Urothelium cell line (cell line): ENCODE measurements around the gene ENKUR.

ENCODE experiments used
- DNase-seq: peaks from one replicate; pipeline ENCODE4 v3.0.0; 2011; ENCODE audit warnings: low spot score, mixed read lengths
- FAIRE-seq: peaks from 2 replicates; lab custom pipeline; 2011; peaks lifted over from hg19 to GRCh38; lab: Jason Lieb, UNC

ENKUR gene, protein sequence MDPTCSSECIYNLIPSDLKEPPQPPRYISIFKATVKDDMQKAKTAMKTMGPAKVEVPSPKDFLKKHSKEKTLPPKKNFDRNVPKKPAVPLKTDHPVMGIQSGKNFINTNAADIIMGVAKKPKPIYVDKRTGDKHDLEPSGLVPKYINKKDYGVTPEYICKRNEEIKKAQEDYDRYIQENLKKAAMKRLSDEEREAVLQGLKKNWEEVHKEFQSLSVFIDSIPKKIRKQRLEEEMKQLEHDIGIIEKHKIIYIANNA

GRCh38 chr10:25015828-25016375, at the start of gene ENKUR:
Gene ENKUR (minus strand): TSS chr10:25016158. CDS start chr10:25015936, 222 bp downstream.
- FAIRE-seq (no peak), DNase-seq (peak; percentile 88)

DNA sequence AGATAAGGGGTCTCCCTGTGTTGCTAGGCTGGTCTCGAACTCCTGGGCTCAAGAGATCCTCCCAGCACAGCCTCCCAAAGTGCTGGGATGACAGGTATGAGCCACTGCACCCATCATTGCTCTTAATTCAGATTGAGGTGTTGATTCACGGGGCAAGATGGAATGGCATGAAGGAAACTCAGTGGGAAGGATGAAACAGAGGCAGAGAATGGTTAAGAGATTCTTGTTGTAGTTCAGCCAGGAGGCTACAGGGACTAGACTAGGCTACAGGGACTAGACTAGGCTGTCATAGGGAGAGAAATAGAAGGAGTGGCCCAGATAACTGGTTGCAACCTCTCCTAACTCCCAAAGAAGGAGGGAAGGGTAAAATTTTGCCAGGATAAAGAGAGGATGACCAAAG, 48.4 kb upstream of the ENKUR start:
- no peak for FAIRE-seq

DNA sequence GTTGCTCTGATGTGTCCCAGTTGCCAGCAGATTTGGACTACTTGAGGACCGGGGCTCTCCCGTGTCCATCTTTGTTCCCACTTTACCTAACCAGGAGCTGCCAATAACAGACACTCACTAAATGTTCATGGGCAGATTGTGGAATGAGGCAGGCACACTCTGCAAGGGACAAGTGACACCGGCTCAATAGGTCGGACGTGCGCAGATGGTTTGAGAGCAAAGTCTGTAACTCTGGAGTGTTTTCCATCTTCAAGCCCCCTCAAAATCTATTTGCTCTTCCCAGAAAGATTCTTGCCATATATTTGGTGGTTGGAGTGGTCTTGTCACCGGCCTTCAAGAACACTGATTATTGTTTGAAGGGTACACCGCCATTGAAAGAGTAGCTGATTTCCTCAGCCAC, 47.7 kb upstream of the ENKUR start:
- DNase-seq (no peak), FAIRE-seq (no peak)

More for the DNA sequence above, 48.4 kb upstream of the ENKUR start:
- no peak for DNase-seq

DNA sequence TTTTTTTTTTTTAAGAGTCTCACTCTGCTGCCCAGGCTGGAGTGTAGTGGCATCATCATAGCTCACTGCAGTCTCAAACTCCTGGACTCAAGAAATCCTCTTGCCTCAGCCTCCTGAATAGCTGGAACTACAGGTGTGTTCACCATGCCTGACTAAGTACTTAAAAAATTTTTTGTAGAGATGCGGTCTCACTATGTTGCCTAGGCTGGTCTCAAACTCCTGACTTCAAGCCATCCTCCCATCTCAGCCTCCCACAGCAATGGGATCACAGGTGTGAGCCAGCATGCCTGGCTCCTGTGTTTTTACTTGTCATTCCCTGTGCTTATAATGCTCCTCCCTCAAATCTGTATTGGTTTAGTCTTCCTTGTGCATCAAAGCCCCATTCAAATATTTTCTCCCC, 47.2 kb upstream of the ENKUR start:
- no peak for FAIRE-seq

GRCh38 chr10:25061711-25062449, 45.9 kb upstream of the ENKUR start:
- no peak for DNase-seq
- no peak for FAIRE-seq

More for the DNA sequence above, 47.2 kb upstream of the ENKUR start:
- no peak for DNase-seq

- no peak for FAIRE-seq
- no peak for DNase-seq
Measured at GRCh38 chr10:25061125-25061524, 45.2 kb upstream of the ENKUR start.

- FAIRE-seq: no peak
- DNase-seq: peak; percentile 85
Measured at GRCh38 chr10:25059990-25060389, 44.0 kb upstream of the ENKUR start.

- DNase-seq: no peak
- no peak for FAIRE-seq
Measured at GRCh38 chr10:25057886-25058285, 41.9 kb upstream of the ENKUR start.

GRCh38 chr10:25056726-25057125, 40.8 kb upstream of the ENKUR start:
- no peak for DNase-seq
- FAIRE-seq: no peak

DNA sequence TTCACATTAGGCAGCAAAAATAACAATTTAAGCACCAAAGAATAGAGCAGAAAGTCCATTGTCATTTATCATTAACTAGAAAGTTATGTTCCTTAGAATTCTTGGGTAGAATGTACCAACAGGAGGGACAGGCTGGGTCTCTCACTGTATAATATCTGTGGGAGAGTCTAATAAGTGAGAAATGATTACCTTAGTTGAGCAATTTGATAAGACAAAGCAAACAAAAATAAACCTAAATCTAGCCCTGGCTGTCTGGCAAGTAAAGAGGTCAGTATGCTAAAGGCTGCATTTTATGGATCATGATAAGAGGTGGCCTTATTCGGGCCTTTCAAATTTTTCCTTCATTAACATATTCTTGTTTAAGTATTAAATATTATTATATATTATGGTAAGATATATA, 36.1 kb upstream of the ENKUR start:
- FAIRE-seq: no peak
- DNase-seq: no peak

- FAIRE-seq (no peak), DNase-seq (no peak)
Measured at GRCh38 chr10:25050402-25050801, 34.4 kb upstream of the ENKUR start.

DNA sequence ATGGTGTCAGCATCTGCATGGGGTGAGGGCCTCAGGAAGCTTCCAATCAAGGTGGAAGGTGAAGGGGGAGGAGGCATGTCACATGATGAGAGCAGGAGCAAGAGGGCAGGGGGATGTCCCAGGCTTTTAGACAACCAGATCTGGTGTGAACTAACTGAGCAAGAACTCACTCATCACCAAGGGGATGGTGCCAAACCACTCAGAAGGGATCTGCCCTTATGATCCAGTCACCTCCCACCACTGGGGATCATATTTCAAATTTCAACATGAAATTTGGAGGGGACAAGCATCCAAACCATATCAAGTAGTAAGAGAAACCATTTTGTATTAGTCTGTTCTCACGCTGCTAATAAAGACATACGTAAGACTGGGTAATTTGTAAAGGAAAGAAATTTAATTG, 34.0 kb upstream of the ENKUR start:
- no peak for DNase-seq
- no peak for FAIRE-seq

- no peak for DNase-seq
- FAIRE-seq: no peak
Measured at GRCh38 chr10:25048450-25048849, 32.5 kb upstream of the ENKUR start.

GRCh38 chr10:25047591-25048301, 31.8 kb upstream of the ENKUR start:
- DNase-seq (peak; percentile 60), FAIRE-seq (no peak)

DNA sequence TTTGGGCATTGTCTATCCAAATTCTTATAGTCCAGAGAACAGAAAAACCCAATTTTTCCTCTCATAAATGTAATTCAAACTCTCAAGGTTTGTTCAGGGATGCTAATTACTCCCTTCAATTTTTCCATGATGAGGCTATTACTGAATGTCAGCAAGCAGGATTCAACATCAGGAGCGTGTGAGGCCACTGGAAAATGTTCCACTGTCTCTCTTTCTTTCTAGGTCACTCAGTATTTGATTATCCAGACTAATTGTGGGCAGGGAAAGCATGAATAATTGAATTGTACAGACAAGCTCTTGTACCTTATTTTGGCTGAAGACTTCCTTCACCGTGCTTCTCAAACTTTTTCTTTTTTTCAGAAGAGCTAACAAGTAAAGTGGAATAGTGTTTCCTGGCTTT, 31.1 kb upstream of the ENKUR start:
- no peak for DNase-seq
- FAIRE-seq: no peak

- FAIRE-seq (no peak), DNase-seq (no peak)
Measured at GRCh38 chr10:25046641-25047040, 30.7 kb upstream of the ENKUR start.

DNA sequence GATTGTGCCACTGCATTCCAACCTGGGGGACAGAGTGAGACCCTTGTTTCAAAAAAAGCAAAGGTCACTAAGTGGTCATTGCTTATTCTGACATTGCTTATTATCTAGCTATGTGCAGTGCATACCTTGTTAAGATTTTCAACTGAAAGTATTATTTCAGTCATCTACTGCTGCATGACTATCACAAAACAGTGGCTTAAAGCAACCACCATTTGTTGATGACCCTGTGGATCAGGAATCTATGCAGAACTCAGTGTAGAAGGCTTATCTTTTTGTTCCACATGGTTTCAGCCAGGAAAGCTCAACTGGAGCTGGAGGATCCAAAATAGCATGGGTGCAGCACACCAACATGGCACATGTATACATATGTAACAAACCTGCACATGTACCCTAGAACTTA, 23.6 kb upstream of the ENKUR start:
- FAIRE-seq (no peak), DNase-seq (no peak)

DNA sequence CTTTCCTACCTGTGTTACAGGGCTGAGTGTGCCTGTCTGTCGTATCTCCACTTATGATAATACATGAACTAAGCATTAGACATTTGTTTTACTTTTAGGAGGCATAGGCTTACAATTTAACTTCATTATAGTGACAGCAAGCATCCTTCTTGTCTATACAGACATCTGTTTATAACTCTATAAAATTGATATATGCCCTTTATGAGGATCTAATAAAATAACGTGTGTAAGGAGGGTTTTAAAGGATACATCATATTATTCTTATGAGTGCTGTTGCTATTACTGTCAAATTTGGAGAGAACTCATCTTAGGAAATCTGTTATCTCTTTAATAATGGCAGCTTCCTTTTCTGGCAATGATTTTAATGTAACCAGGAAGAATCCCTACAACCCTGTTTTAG, 22.4 kb upstream of the ENKUR start:
- FAIRE-seq (no peak), DNase-seq (no peak)

- no peak for FAIRE-seq
- no peak for DNase-seq
Measured at GRCh38 chr10:25036381-25036780, 20.4 kb upstream of the ENKUR start.

DNA sequence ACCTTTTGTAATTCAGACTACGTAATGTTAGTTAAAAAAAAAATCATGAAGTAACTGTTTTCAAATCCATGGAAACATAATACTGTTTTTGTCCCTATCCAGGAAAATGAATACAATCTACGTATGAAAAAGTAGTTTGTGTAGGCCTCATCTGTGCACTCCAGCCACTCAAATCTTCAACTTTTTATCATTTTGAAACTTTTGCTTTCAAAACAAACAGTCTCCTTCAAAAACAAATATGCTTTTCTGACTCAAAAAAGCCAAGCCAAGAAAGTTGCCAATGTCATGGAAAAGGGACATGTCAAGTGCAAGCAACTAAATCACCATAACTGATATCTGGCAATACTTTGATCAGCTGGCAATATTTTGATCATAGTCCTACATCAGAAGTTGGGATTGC, 13.6 kb upstream of the ENKUR start:
- DNase-seq: no peak
- no peak for FAIRE-seq

DNA sequence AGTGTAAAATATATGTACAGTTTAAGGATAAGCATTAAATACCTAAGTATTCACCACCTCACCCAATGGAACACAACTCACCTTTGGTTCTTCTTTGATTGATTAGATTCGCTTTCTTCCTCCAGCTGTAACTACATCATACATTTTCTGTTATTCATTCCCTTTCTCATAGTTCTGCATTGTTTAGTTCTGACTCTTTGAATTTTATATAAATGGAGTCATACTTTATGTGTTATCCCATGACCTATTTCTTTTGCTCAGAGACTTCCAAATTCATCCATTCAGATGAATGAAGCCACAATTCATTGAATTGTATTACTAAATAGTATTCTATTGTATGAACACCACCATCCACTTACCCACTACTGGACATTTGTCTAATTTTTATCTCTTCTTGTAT, 12.8 kb upstream of the ENKUR start:
- FAIRE-seq (no peak), DNase-seq (no peak)

DNA sequence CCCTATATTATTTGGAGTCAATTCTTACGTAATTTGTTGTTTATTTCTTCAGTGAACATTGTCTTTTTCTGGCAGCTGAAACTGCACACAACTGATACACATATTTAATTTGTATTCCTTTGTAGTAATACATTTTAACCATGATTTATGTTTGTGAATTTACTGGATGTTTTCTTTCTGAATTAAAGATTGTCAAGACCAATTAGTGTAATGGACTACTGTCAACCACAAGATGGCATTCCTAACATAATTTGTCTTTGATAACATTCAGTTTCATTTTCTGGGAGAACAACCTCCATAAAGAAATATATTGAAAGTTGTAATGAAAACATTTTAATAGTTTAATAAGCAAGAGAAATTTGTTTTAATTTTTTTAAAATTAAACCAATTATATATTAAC, 10.5 kb upstream of the ENKUR start:
- no peak for FAIRE-seq
- no peak for DNase-seq
